K562 (cell line): ENCODE data around the gene NT5C. TPM values are rescaled to one million over a fixed set of nuclear protein-coding genes. Genes with fewer than 3 reads are reported as not detected.

ENCODE experiments used
- ATAC-seq: fragments of 200-7000 bp; cut with Tn5 transposase; 3 replicates; pipeline ENCODE4 v1.9.1; 2020; ENCODE audit warnings: moderate library complexity
- BruUV-seq: library from RNA; stranded (reverse); fragments of 400-500 nt; replicated peaks from 2 replicates; lab custom pipeline; 2021; lab: Mats Ljungman, UMichigan
- CTCF ChIA-PET: fragments of 300-600 bp; formaldehyde crosslinking; extraction: SDS; loops from one replicate; lab custom pipeline; 2021; ENCODE audit warnings: low intra/inter-chr PET ratio; lab: Yijun Ruan, JAX
- POLR2A ChIA-PET: fragments of 300-600, 350-650 bp; sonication (Branson Sonifier 250); formaldehyde crosslinking; extraction: SDS; loops from one replicate; lab custom pipeline; 2021; ENCODE audit warnings: antibody characterized with exemption, inconsistent platforms; lab: Yijun Ruan, JAX
- DNase-seq, 4 experiments: peaks; one replicate each; pipeline versions ENCODE4 v3.0.0 to v3.0.0-alpha.2; 2011 to 2018; ENCODE audit warnings: low spot score in 3 of 4, mixed read lengths in 3 of 4; ENCODE audit errors: extremely low read depth in 1 of 4
- FAIRE-seq: peaks from 2 replicates; lab custom pipeline; 2011; peaks lifted over from hg19 to GRCh38; lab: Jason Lieb, UNC
- H2AFZ ChIP-seq: 2 replicates; pipeline ENCODE4 v1.6.0; 2011; ENCODE audit warnings: low read depth, low read length, control low read depth, inconsistent platforms
- H3K27ac ChIP-seq: fragments of 200-600 bp; 3 replicates; pipeline ENCODE4 v1.8.0; 2011; ENCODE audit warnings: low read depth, mild to moderate bottlenecking, control low read depth, inconsistent platforms, low read length, moderate library complexity, mixed read lengths; ENCODE audit errors: extremely low read depth
- H3K27me3 ChIP-seq, 2 experiments: fragments of 300-600 bp in 1 of 2; 2 replicates in 1 of 2; 3 replicates in 1 of 2; pipeline versions ENCODE4 v1.6.0 to v1.8.0; 2011; ENCODE audit warnings: inconsistent platforms in 2 of 2, low read length in 2 of 2, mild to moderate bottlenecking in 1 of 2, mixed read lengths in 1 of 2, moderate library complexity in 1 of 2; ENCODE audit not compliant: control insufficient read depth in 2 of 2, insufficient read depth in 2 of 2
- H3K36me3 ChIP-seq: fragments of 300-600 bp; 3 replicates; pipeline ENCODE4 v1.8.0; 2011; ENCODE audit warnings: mild to moderate bottlenecking, low read length, inconsistent platforms; ENCODE audit not compliant: control insufficient read depth, insufficient read depth
- H3K4me1 ChIP-seq, 2 experiments: fragments of 200-600 bp in 1 of 2; replicated peaks in 1 of 2; 2 replicates in 1 of 2; 3 replicates in 1 of 2; pipeline versions ENCODE4 v1.5.1 to v1.8.0; 2011; ENCODE audit warnings: inconsistent platforms in 2 of 2, low read length in 2 of 2, mild to moderate bottlenecking in 1 of 2, mixed read lengths in 1 of 2, moderate library complexity in 1 of 2; ENCODE audit not compliant: control insufficient read depth in 2 of 2, insufficient read depth in 2 of 2
- H3K4me2 ChIP-seq: 2 replicates; pipeline ENCODE4 v1.6.1; 2011; ENCODE audit warnings: low read length, control low read depth, inconsistent platforms, mixed read lengths; ENCODE audit not compliant: insufficient read depth
- H3K4me3 ChIP-seq: fragments of 200-600 bp; sonication (generic), shearing (Covaris generic); 2 replicates; pipeline ENCODE4 v1.5.1; 2016; ENCODE audit warnings: control low read depth, inconsistent platforms
- H3K79me2 ChIP-seq: fragments of 200-600 bp; 3 replicates; pipeline ENCODE4 v1.8.0; 2011; ENCODE audit warnings: low read length, inconsistent platforms; ENCODE audit not compliant: control insufficient read depth, insufficient read depth
- H3K9ac ChIP-seq, 2 experiments: 2 replicates each; pipeline versions ENCODE4 v1.6.0 to v1.6.1; 2011; ENCODE audit warnings: low read depth in 2 of 2, low read length in 2 of 2, control low read depth in 1 of 2, inconsistent platforms in 1 of 2, mild to moderate bottlenecking in 1 of 2, mixed read lengths in 1 of 2; ENCODE audit not compliant: insufficient read depth in 1 of 2
- H3K9me1 ChIP-seq: one replicate; pipeline ENCODE4 v1.6.0; 2011; ENCODE audit warnings: inconsistent platforms, mild to moderate bottlenecking, low read length, moderate library complexity; ENCODE audit not compliant: control insufficient read depth, insufficient read depth
- H3K9me3 ChIP-seq: replicated peaks from 2 replicates; pipeline ENCODE4 v1.5.1; 2011; ENCODE audit warnings: low read depth, low read length, inconsistent platforms; ENCODE audit not compliant: control insufficient read depth, insufficient read depth
- H4K20me1 ChIP-seq: replicated peaks from 2 replicates; pipeline ENCODE4 v1.6.1; 2011; ENCODE audit warnings: low read length, inconsistent platforms, mixed read lengths; ENCODE audit not compliant: control insufficient read depth, insufficient read depth
- KLF16 ChIP-seq: IDR thresholded peaks from 2 replicates; pipeline ENCODE4 v1.6.1; 2016; ENCODE audit warnings: antibody characterized with exemption
- RBM39 ChIP-seq: fragments of 200-400 bp; formaldehyde crosslinking; optimal IDR thresholded peaks from 2 replicates; pipeline ENCODE3; 2018; ENCODE audit warnings: low read depth, low read length
- TRIM28 ChIP-seq: fragments of 450-650 bp; IDR thresholded peaks from 2 replicates; pipeline ENCODE4 v1.6.1; 2017
- ZNF12 ChIP-seq: sonication (generic); formaldehyde crosslinking; IDR thresholded peaks from 2 replicates; pipeline ENCODE4 v1.4.0; 2020; ENCODE audit warnings: mild to moderate bottlenecking, missing genetic modification reagents
- ZNF165 ChIP-seq: fragments of 250-450 bp; sonication (Bioruptor Pico); IDR thresholded peaks from 2 replicates; pipeline ENCODE4 v1.4.0; 2020; ENCODE audit warnings: borderline replicate concordance
- ZNF609 ChIP-seq: sonication (generic); formaldehyde crosslinking; IDR thresholded peaks from 2 replicates; pipeline ENCODE4 v1.8.1; 2023; ENCODE audit warnings: missing genetic modification reagents, mild to moderate bottlenecking, borderline replicate concordance
- WGBS: fragments of 100-300 bp; shearing (Covaris generic); methylation state at CpG from one replicate; pipeline ENCODE4 v1.1.6; 2016; ENCODE audit warnings: low coverage, mixed read lengths; ENCODE audit not compliant: insufficient coverage; ENCODE audit errors: missing lambda C conversion rate; 5-methylcytosine and 5-hydroxymethylcytosine counted together
- in situ Hi-C: fragments of 300-500 bp; cut with MboI; formaldehyde crosslinking; loops from 4 replicates; pipeline ENCODE4 v1.15.0; 2018; ENCODE audit warnings: inconsistent platforms, mixed read lengths
- intact Hi-C: fragments of 100-400 bp; cut with micrococcal nuclease; formaldehyde crosslinking; loops from 2 replicates; pipeline ENCODE4 v1.14.2; 2022
- polyA plus RNA-seq, 8 experiments: library from polyadenylated mRNA; depleted of rRNA in 4 of 8; stranded (reverse) in 5 of 8; unstranded in 3 of 8; fragments of >200 nt; fragmentation: Nextera tagmentation in 2 of 8; fragmentation: Illumina TruSeq in 1 of 8; extraction: Ambion mirVana in 2 of 8; extraction: Trizol in 1 of 8; gene quantifications; 2 replicates each; pipeline versions ENCODE4 v1.2.1 to v1.2.3, GENCODE V29; 2011 to 2014; ENCODE audit warnings: inconsistent platforms in 1 of 8, missing spikeins in 1 of 8
- total RNA-seq, 7 experiments: library from RNA; depleted of rRNA in 6 of 7; stranded (reverse); fragments of >200 nt in 6 of 7; fragmentation: Illumina TruSeq in 2 of 7; extraction: Trizol in 2 of 7; gene quantifications; 2 replicates each; pipeline versions ENCODE4 v1.2.1 to v1.2.3, GENCODE V29; 2011 to 2021; ENCODE audit warnings: low replicate concordance in 1 of 7
- TF ChIP-seq, protein P1 (sequence below): fragments of 450-650 bp; IDR thresholded peaks from 2 replicates; pipeline ENCODE4 v1.6.1; 2016; ENCODE audit warnings: missing biosample characterization, missing genetic modification characterization

The NT5C gene
- total and polyA plus RNA-seq, 9 of the 15 experiments (the other 6 are each of a cell fraction or from before 2014, with no cell fraction given): 2.9 to 205 (median 45.0) TPM

DNA sequence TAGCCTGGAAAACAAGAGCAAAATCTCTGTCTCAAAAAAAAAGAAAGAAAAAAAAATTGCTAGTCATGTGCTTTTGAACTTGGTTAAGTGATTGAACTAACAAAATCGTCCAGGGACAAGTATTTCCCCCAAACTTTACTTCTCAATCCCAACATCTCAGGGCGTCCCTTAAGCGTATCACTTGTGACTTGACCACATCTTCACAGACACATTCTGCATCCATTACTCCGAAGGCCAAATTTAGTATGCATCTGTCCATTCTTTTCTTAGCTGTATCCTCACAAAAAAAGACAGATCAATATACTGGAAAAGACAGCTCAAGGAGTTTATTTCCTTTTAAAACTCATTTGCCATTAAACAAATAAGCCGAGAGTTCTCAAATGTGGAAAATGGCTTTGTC is 28.7 kb upstream of the NT5C start:
- in situ Hi-C loops: no loop called here
- no peak overlapping the region for H3K27ac ChIP-seq
- ChIA-PET POLR2A (interaction anchor here (0.6 to 3.5 kb wide), 8 partner anchors 8 to 113 kb away, joined by 3 to 17 read pairs (median 4); partner anchors contain the start of genes GGA3, KCTD2 and MRPS7), CTCF (no interaction called here)
- H3K4me1 ChIP-seq: peaks cover 0 to 4% of the 10 kb centered on the region in 2 experiments; a peak in 3 of 5 replicates
- H3K4me3 ChIP-seq: no peak overlapping the region
- no peak overlapping the region for H3K9ac ChIP-seq
- H4K20me1 ChIP-seq: no peaks in the 10 kb centered on the region
- no peak for DNase-seq
- no peaks in the 10 kb centered on the region for H3K27me3 ChIP-seq
- FAIRE-seq: no peak
- no peaks in the 10 kb centered on the region for H3K9me3 ChIP-seq
- TF ChIP-seq ZNF12 (CRISPR knock-in tag): no peak
- TF ChIP-seq, protein P1, sequence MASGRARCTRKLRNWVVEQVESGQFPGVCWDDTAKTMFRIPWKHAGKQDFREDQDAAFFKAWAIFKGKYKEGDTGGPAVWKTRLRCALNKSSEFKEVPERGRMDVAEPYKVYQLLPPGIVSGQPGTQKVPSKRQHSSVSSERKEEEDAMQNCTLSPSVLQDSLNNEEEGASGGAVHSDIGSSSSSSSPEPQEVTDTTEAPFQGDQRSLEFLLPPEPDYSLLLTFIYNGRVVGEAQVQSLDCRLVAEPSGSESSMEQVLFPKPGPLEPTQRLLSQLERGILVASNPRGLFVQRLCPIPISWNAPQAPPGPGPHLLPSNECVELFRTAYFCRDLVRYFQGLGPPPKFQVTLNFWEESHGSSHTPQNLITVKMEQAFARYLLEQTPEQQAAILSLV: no peak
- TF ChIP-seq ZNF609: no peak
- no peak for TF ChIP-seq TRIM28
- TF ChIP-seq ZNF165: no peak
- no peak for TF ChIP-seq RBM39
- TF ChIP-seq KLF16: no peak
- intact Hi-C loops: no loop called here
- no peak overlapping the region for H3K4me2 ChIP-seq
- H3K9me1 ChIP-seq: no peaks in the 10 kb centered on the region
- ATAC-seq: no peak
- H3K79me2 ChIP-seq: 0 out of 3 replicates have a peak, but pooled peaks cover under 1% of the 10 kb centered on the region
- H3K36me3 ChIP-seq: peaks cover 2% of the 10 kb centered on the region; the same call in 1 of the 3 replicates
- no peak overlapping the region for H2AFZ ChIP-seq
- BruUV-seq: no TSS peak
- 65% methylated on average over 5 of the region's 5 CpGs for WGBS
